Lung (tissue), 12 donors: ENCODE data around the gene SELPLG. TPM values are rescaled to one million over a fixed set of nuclear protein-coding genes. Genes with fewer than 3 reads are reported as not detected.

ENCODE experiments used
- ATAC-seq: fragments of 200-7000 bp; cut with Tn5 transposase; one replicate; pipeline ENCODE4 v1.9.1; 2020; ENCODE audit warnings: moderate number of reproducible peaks; ENCODE audit not compliant: insufficient read depth, low FRiP score
- DNase-seq, 3 donors: peaks; one replicate each; pipeline ENCODE4 v3.0.0-alpha.2; 2013 to 2017
- H3K27ac ChIP-seq, 2 donors: one replicate each; pipeline ENCODE4 v1.5.1; 2013; ENCODE audit warnings: mild to moderate bottlenecking in 2 of 2, moderate library complexity in 2 of 2, control low read depth in 1 of 2, inconsistent platforms in 1 of 2, low read depth in 1 of 2, low read length in 1 of 2
- H3K27me3 ChIP-seq, 3 donors: one replicate each; pipeline ENCODE4 v1.5.1; 2013; ENCODE audit warnings: low read length in 2 of 3; ENCODE audit not compliant: control insufficient read depth in 3 of 3, insufficient read depth in 3 of 3
- H3K36me3 ChIP-seq, 4 donors: one replicate each; pipeline ENCODE4 v1.5.1; 2013; ENCODE audit warnings: low read length in 4 of 4, mild to moderate bottlenecking in 1 of 4, moderate library complexity in 1 of 4; ENCODE audit not compliant: control insufficient read depth in 4 of 4, insufficient read depth in 4 of 4
- H3K4me1 ChIP-seq, 5 donors: one replicate each; pipeline ENCODE4 v1.5.1; 2013; ENCODE audit warnings: low read length in 5 of 5, mild to moderate bottlenecking in 2 of 5, moderate library complexity in 1 of 5; ENCODE audit not compliant: control insufficient read depth in 5 of 5, insufficient read depth in 5 of 5
- H3K4me3 ChIP-seq: one replicate; pipeline ENCODE4 v1.5.1; 2013; ENCODE audit warnings: mild to moderate bottlenecking, control low read depth, moderate library complexity
- H3K9ac ChIP-seq, 2 donors: one replicate each; pipeline ENCODE4 v1.5.1; 2013; ENCODE audit warnings: low read length in 2 of 2, control low read depth in 1 of 2; ENCODE audit not compliant: insufficient read depth in 1 of 2
- H3K9me3 ChIP-seq, 4 donors: one replicate each; pipeline ENCODE4 v1.5.1; 2013; ENCODE audit warnings: low read length in 3 of 4, mild to moderate bottlenecking in 1 of 4, moderate library complexity in 1 of 4; ENCODE audit not compliant: control insufficient read depth in 4 of 4, insufficient read depth in 3 of 4
- CTCF ChIP-seq: IDR thresholded peaks from 2 replicates; pipeline ENCODE4 v1.5.1; 2012; ENCODE audit warnings: mild to moderate bottlenecking; ENCODE audit errors: control extremely low read depth, extremely low read depth
- WGBS, 2 donors: extraction: QIAGEN DNeasy Blood & Tissue Kit; methylation state at CpG; one replicate each; pipeline ENCODE4 v1.1.7; 2013; 5-methylcytosine and 5-hydroxymethylcytosine counted together
- polyA plus RNA-seq, 2 donors: library from polyadenylated mRNA; stranded (reverse); fragments of 200-250 nt; gene quantifications; one replicate each; pipeline ENCODE4 v1.2.1, GENCODE V29; 2013
- total RNA-seq, 2 donors: library from RNA; depleted of rRNA in 1 of 2; stranded (reverse); fragments of >200 nt in 1 of 2; gene quantifications; one replicate each; pipeline ENCODE4 v1.2.1, GENCODE V29; 2014 to 2021
- donor health status: control.
- donor health status: control.
- donor health status: Bipolar disorder and iron deficiency.
- donor health status: healthy.
- donor health status: DM: yes; HTN: yes; CAD: no.

Gene SELPLG
- total and polyA plus RNA-seq, 4 donors = 11.3 to 97.0 (median 30.5) TPM

- no peak for TF ChIP-seq CTCF
- no peak for DNase-seq
- Histone ChIP-seq H3K4me1 (peaks cover 0 to 7% (median under 1%) of the 10 kb centered on the region in 5 donors), H3K27ac (no peak overlapping the region), H3K9me3 (no peaks in the 10 kb centered on the region), H3K27me3 (no peaks in the 10 kb centered on the region), H3K4me3 (no peak overlapping the region), H3K9ac (no peak overlapping the region), H3K36me3 (no peaks in the 10 kb centered on the region)
- WGBS, 2 donors = 82 to 89% methylated on average over 33 of the region's 33 CpGs
- no peak for ATAC-seq
Measured at GRCh38 chr12:108581311-108582227, 52.1 kb downstream of the SELPLG start.

GRCh38 chr12:108580531-108580930 is 53.2 kb downstream of the SELPLG start:
- H3K9ac ChIP-seq = no peak overlapping the region
- ATAC-seq (no peak), DNase-seq (no peak)
- H3K4me3 ChIP-seq = no peak overlapping the region
- peaks cover 0 to 13% (median 7%) of the 10 kb centered on the region in 5 donors for H3K4me1 ChIP-seq
- no peak for TF ChIP-seq CTCF
- H3K27ac ChIP-seq = no peak overlapping the region
- 62 to 73% methylated on average over 3 of the region's 3 CpGs for WGBS, 2 donors
- H3K9me3 ChIP-seq = no peaks in the 10 kb centered on the region
- H3K27me3 ChIP-seq = no peaks in the 10 kb centered on the region
- no peaks in the 10 kb centered on the region for H3K36me3 ChIP-seq

- no peak overlapping the region for H3K9ac ChIP-seq
- no peaks in the 10 kb centered on the region for H3K27me3 ChIP-seq
- H3K4me1 ChIP-seq = peaks cover 0 to 13% (median 7%) of the 10 kb centered on the region in 5 donors
- TF ChIP-seq CTCF = no peak
- no peaks in the 10 kb centered on the region for H3K36me3 ChIP-seq
- DNase-seq = no peak
- no peaks in the 10 kb centered on the region for H3K9me3 ChIP-seq
- ATAC-seq = no peak
- no peak overlapping the region for H3K27ac ChIP-seq
- H3K4me3 ChIP-seq = no peak overlapping the region
- WGBS, 2 donors = 95 to 100% methylated on average over 3 of the region's 3 CpGs
Measured at GRCh38 chr12:108578813-108579212, 54.9 kb downstream of the SELPLG start.
